Measurements from ENCODE around the gene AGAP3.

DNA sequence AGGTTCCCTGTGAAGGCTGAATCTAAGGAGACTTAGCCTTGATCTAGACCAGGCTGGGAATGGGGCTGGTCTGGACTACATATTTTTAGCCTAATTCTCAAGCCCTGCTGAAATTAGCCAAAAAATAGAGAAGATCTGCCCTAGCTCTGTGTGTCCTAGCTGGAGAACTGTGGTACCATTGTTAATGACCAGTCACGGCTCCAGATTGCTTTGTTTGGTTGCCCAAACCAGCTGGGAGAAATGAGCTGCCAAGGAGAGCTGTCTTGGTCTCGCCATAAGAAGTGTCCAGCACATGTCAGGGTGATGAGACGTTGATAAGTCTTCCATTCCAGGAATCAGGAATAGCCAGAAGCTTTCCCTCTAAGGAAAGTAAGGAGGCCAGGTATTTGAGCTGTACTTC, 60.5 kb downstream of the AGAP3 start:
- TF ChIP-seq POLR2A (IDR thresholded peaks at IDR 0.05; ENCODE audit: low read length) (no peak), GATA1 (IDR thresholded peaks at IDR 0.05; ENCODE audit: low read depth, low read length) (no peak)

Data from erythroblast (primary cell).